Measurements from ENCODE around the gene CLEC17A.
"Not testable (repeated sequence)": the region's sequence is repeated elsewhere in the genome, so short reads cannot be mapped to it uniquely, and the experiment has no call there.

The CLEC17A gene

DNA sequence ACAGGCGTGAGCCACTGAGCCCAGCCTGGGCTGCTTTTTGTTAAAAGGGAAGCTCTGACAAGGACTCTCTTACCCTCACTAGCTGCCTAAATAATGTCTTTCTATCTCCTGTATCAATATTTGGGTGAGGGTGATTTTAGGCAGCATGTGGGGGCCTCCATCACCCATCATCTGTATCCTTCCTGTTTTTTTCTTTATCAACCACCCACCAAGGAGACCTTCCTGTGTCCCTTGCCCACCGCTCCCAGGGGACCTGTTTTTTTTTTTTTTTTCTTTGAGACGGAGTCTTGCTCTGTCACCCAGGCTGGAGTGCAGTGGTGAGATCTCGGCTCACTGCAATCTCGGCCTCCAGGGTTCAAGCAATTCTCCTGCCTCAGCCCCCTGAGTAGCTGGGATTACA lies 5.6 kb upstream of the CLEC17A start:
- DNase-seq (ENCODE audit: extremely low read depth in 1 of 2, low read depth in 1 of 2): no peak

DNA sequence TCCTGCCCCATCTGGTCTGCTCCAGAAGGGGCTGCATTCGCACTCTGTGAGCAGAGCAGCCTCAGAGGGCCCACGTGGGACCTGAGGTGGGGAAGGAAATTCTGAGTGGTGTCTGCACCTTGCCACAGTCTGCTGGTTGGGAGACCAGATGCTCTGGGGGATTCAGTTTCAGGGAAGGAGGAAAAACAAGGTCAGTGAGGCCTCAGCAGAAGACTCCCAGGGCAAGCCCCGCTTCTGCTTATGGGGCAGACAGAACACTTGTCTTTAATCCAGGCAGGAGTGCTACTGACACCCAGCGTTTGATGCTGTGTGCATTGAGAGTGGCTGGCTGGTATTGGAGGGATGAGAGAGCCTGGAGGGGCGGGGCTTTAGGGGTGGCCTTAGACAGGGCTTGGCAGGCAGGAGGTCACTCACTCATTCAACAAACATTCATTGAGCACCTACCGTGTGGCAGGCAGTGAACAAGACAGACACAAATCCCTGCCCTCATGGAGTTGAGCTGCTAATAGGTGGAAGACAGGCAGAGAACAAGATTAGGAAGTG lies 4.9 kb upstream of the CLEC17A start:
- no peak for DNase-seq (ENCODE audit: extremely low read depth in 1 of 2, low read depth in 1 of 2)

DNA sequence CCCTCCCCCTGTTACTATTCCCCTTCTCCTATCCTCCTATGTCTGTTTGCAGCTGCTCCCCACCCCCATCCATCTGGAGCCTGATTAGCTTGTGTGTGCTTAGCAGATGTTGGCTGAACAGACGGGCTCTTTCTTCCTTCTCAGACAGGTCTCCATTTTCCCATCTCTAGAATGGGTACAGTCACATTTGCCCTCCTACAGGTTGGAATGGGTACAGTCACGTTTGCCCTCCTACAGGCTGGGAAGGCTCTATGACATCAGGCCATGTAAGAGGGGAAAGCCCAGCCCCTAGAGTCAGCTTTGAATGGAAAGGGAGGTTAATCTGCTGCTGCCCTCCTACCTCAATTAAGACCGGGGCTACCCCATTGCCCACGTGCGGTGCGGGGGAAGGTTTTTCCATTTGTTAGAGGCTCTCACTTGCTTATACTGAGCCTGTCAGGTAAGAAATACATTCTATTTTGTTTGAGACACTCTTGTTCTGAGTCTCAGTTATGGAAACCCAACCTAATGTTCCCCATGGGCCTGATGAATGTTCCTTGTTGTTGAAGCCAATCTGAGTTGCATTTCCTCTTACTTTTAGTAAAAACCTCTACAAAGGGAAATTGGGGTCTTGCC lies 2.2 kb upstream of the CLEC17A start:
- no peak for DNase-seq (ENCODE audit: extremely low read depth in 1 of 2, low read depth in 1 of 2)

DNA sequence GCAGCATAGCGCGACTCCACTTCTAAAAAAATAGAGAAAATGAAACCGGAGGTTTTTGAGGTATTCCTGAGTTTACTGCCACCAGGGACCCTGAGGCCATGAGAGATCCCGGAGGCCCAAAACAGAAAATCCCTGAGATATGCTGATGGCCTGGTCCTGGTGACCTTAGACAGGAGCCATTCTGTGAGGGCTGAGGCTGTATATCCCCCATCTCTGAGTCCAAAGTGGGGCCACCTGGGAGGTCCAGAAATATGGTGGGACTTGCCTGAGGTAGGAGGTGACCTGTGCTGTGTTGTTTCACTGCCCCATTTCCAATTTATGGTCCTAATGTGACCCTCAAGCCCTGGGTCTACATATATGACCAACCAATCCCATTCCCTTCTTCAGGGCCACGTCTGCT lies 1.5 kb downstream of the CLEC17A start:
- not testable (repeated sequence) for DNase-seq (ENCODE audit: extremely low read depth in 1 of 2, low read depth in 1 of 2)

DNA sequence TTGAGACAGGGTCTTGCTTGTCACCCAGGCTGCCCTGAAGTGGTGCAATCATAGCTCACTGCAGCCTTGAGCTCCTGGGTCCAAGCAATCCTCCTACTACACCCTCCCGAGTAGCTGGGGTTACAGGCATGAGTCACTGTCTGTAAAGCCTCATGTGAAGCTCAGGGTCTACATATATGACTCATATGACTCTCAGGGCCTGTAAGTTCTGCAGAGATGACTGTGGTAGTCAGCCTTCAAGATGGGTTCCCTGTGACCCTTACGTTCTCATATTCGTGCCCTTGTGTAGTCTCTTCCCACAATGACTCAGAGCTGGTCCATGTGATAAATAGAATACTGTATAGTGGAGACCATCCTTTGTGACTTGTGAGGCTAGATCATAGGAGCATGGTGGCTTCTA lies 2.3 kb downstream of the CLEC17A start:
- not testable (repeated sequence) for DNase-seq (ENCODE audit: extremely low read depth in 1 of 2, low read depth in 1 of 2)

DNA sequence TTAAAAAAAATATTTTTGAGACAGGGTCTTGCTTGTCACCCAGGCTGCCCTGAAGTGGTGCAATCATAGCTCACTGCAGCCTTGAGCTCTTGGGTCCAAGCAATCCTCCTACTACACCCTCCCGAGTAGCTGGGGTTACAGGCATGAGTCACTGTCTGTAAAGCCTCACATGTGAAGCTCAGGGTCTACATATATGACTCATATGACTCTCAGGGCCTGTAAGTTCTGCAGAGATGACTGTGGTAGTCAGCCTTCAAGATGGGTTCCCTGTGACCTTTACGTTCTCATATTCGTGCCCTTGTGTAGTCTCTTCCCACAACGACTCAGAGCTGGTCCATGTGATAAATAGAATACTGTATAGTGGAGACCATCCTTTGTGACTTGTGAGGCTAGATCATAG lies 6.5 kb downstream of the CLEC17A start:
- DNase-seq (ENCODE audit: extremely low read depth in 1 of 2, low read depth in 1 of 2): not testable (repeated sequence)

DNA sequence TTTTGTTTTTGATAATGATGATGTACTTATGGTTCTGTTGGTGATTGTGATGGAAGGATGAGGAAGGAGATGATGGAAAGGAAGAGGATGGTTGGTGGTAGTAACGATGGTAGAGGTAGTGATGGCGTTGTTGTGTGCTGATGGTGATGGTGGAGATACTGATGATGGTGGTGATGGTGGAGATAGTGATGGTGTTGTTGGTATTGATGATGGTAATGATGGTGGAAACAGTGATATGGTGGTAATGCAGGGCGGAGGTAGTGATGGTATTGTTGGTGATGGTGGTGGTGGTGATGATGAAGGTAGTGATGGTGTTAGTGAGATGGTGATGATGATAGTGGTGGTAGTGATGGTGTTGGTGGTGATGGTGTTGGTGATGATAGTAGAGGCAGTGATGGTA lies 12.7 kb downstream of the CLEC17A start:
- DNase-seq (ENCODE audit: extremely low read depth in 1 of 2, low read depth in 1 of 2): no peak

DNA sequence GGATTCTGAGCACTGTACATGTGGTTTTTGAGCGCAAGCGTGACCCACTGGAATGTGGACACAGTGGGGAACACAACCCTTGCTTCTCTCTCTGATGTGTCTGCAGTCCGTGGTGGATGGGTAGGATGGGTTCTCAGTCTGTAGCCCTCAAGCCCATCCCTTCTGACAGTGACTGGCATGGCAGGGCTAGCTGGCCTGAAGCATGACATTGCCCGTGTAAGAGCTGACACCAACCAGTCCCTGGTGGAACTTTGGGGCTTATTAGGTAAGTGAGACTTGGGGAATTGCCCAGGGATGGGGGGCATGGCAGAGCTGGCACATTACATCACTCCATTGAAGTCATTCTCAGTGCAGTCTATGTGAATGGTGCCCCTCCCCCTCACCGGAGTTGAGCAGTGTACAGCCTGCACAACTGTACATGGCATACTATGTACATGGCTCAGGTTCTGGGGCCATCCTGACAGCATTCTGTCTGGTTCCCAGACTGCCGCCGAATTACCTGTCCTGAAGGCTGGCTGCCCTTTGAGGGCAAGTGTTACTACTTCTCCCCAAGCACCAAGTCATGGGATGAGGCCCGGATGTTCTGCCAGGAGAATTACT lies 16.8 kb downstream of the CLEC17A start:
- DNase-seq (ENCODE audit: extremely low read depth in 1 of 2, low read depth in 1 of 2): no peak

DNA sequence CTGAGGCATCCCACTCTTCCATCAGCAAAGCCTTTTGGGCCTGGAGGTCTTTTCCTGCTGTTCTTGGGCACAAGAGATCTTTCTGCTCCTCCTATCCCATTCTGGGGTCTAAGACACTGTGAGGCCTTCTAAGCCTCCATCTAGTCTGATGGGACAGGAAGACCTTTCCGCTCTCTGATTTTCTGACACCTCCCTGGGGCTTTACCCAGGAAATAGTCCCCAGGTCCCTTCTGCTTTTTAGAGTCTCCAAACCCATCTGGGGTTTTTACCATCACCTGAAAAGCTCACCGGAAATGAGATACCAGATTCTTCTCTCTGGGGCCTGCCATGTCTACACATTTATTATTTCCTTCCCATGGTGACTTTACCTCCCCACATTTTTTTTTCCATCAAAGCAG lies 21.1 kb downstream of the CLEC17A start:
- no peak for DNase-seq (ENCODE audit: extremely low read depth in 1 of 2, low read depth in 1 of 2)

DNA sequence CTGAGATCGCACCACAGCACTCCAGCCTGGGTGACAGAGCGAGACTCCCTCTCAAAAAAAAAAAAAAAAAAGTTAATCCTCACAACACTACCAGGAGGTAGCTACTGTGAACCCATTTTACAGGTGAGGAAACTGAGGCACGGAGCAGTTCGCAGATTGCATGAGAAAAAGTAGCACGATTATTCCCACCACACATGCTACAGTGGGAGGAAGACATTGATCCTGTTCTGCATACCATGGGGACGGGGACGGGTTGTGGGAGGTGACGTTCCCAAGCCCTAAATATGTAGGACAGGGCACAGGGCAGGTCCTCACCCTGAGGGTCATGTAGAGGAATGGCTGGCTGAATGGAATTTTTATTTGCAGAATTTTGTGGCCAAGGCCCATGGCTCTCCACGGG lies 23.7 kb downstream of the CLEC17A start:
- DNase-seq (ENCODE audit: extremely low read depth in 1 of 2, low read depth in 1 of 2): no peak

DNA sequence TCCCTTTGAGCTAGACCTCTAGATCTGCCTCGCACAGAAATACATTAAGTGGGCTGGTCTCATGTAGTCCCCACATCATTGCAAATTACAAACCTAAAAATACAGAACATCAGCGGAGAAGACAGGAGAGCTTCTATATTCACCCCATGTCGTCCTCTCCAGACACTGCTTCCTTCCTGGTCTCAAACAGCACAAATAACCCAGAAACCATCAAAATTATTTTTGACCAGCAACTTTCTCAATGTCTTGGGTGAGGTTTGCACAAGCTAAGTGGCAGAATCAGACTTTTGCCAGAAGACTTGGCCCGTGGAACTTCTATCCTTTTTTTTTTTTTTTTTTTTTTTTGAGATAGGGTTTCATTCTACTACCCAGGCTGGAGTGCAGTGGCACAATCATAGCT lies 28.2 kb downstream of the CLEC17A start:
- no peak for DNase-seq (ENCODE audit: extremely low read depth in 1 of 2, low read depth in 1 of 2)

DNA sequence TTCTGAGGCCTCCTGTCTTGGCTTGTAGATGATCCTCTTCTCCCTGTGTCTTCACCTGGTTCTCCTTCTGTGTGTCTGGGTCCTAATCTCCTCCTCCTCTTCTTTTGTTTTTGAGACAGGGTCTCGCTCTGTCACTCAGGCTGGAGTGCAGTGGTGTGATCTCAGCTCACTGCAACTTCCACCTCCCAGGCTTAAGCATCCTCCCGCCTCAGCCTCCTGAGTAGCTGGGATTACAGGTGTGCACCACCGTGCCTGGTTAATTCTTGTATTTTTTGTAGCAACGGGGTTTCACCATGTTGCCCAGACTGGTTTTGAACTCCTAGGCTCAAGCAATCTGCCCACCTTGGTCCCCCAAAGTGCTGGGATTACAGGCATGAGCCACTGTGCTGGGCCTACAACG lies 29.4 kb downstream of the CLEC17A start:
- DNase-seq (ENCODE audit: extremely low read depth in 1 of 2, low read depth in 1 of 2): not testable (repeated sequence)

DNA sequence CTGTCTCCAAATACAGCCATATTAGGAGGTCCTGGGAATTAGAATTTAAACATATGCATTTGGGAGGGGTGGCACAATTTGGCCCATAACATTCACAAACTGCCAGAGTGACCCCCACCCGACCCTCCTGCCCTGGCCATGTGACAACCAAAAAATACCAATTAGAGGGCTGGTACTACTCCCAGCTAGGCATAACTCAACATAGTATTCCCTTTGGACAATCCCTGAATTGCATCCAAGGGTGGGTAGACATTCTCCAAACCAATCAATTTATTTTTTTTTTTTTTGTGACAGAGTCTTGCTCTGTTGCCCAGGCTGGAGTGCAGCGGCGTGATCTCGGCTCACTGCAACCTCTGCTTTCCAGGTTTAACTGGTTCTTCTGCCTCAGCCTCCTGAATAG lies 29.8 kb downstream of the CLEC17A start:
- DNase-seq (ENCODE audit: extremely low read depth in 1 of 2, low read depth in 1 of 2): no peak

DNA sequence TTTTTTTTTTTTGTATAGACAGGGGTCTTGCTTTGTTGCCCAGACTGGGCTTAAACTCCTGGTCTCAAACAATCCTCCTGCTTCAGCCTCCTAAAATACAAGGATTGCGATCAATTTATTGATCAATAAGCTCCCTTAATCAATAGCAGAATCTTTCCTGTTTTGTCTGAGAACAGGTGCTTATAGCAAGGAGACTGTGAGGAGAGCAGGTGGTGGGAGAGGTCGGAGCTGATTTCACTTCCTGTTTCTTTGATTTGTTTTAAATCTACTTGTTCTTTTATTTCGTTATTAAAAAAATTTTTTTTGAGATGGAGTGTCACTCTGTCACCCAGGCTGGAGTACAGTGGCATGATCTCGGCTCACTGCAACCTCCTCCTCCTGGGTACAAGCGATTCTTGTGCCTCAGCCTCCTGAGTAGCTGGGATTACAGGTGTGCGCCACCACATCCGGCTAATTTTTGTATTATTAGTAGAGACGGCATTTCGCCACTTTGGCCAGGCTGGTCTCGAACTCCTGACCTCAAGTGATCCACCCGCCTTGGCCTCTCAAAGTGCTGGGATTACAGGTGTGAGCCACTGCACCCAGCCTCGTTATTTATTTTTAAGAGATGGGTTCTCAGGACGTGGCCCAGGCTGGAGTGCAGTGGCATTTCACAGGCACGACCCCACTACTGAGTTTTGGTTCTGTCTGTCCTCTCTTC lies 30.7 kb downstream of the CLEC17A start:
- DNase-seq (ENCODE audit: extremely low read depth in 1 of 2, low read depth in 1 of 2): not testable (repeated sequence)

DNA sequence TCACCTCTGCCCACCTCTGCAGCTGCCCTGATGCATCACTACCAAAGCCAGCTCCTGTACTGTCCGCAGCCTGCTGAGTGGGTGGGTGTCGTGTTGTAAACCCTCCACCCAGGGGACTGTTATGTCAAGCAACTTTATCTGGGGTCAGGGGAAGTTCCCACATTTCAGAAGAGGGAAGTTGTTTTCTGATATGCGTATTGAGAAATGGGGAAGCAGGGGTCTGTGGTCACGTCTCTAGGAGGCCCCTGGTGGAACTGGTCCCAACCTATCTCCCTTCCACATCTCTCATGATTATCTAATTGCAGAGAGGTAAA lies 31.2 kb downstream of the CLEC17A start:
- DNase-seq (ENCODE audit: extremely low read depth in 1 of 2, low read depth in 1 of 2): no peak

DNA sequence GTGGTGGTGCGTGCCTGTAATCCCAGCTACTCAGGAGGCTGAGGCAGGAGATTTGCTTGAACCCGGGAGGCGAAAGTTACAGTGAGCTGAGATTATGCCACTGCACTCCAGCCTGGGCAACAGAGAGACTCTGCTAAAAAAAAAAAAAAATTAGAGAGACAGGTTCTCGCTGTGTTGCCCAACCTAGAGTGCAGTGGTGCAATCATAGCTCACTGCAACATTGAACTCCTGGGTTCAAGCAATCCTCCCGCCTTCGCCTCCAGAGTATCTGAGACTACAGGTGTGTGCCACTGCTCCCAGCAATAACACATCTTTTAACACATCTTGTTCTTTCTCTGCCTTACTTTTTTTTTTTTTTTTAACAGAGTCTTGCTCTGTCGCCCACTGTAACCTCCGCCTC lies 32.7 kb downstream of the CLEC17A start:
- DNase-seq (ENCODE audit: extremely low read depth in 1 of 2, low read depth in 1 of 2): no peak

DNA sequence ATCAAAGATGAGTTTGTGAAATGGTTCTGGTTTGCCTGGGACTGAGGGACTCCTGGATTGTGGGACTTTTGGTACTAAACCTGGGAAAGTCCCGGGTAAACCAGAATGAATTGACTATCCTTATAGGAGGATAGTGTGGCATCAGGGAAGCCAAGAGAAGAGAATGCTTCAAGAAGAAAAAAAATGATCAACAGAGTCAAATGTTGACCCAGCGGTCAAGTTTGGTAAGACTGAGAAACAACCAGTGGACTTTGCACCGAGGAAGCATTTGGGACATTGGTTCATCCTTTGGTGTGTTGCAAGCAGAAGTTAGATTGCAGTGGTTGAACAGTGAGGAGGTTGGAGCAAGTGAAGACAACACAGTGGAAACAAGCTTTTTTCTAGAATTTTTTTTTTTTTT lies 33.5 kb downstream of the CLEC17A start:
- DNase-seq (ENCODE audit: extremely low read depth in 1 of 2, low read depth in 1 of 2): no peak

DNA sequence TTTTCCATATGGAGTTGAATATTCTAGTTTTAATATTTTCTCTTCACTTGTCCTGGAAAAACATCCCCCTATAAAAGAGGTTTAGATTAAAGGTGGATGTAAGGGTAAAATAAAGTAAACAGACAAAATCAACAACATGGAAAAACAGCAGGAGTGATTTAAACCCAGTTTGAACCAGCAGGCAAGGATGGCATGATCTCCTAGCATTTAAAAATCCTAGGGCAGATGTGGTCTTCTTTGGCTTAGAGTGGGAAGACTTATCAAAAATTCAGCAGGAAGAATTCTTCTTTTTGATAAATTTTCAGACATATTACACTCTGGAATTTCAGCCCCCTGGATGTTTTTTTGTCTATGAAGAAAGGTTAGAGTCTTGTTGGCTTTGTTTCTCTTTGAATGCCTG lies 36.5 kb downstream of the CLEC17A start:
- DNase-seq (ENCODE audit: extremely low read depth in 1 of 2, low read depth in 1 of 2): no peak

DNA sequence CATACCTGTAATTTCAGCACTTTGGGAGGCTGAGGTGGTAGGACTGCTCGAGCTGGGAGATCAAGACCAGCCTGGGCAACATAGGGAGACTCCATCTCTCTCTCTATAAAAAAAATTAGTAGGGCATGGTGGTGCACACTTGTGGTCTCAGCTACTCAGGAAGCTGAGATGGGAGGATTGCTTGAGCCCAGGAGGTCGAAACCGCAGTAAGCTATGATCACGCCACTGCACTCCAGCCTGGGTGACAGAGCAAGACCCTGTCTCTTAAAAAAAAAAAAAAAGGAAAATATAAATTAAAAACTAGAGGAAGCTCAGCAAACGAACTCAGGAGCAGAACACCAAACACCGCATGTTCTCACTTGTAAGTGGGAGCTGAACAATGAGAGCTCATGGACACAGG lies 41.6 kb downstream of the CLEC17A start:
- DNase-seq (ENCODE audit: extremely low read depth in 1 of 2, low read depth in 1 of 2): not testable (repeated sequence)

DNA sequence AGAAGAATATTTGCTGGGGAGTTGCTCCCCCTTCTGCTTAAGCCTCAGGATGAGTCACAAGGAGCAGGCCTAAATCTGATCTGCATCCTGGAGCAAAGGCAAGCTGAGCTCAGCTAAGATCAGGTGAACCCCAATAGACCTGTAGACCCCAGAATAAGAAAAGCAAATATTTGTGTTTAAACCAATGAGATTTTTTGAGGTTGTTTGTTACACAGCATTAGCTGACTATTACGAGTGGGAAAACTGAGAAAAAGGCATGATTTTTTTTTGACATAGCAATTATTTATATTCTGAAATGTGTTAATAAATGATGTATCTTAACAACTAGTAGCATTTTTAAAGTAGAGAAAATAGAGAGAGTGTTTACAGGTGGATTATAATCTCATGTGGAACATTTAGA lies 46.7 kb downstream of the CLEC17A start:
- no peak for DNase-seq (ENCODE audit: extremely low read depth in 1 of 2, low read depth in 1 of 2)

DNA sequence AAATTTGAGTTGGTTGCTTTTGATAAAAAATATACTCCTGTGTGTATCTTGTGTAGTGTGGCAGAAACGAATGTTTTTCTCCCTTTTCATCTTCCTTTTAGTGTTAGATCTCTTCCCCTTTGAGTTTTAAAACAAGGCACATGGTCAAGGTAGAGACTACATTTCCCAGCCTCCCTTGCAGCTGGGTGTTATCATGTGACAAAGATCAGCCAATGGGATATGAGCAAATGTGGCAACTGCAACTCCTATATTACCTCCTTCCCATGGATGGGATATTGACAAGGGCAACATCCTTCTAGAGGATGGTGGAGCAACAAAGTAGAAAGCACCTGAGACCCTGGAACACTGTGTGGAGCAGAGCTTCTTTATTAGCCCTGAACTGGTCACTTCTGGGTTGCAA lies 49.4 kb downstream of the CLEC17A start:
- DNase-seq (ENCODE audit: extremely low read depth in 1 of 2, low read depth in 1 of 2): no peak

DNA sequence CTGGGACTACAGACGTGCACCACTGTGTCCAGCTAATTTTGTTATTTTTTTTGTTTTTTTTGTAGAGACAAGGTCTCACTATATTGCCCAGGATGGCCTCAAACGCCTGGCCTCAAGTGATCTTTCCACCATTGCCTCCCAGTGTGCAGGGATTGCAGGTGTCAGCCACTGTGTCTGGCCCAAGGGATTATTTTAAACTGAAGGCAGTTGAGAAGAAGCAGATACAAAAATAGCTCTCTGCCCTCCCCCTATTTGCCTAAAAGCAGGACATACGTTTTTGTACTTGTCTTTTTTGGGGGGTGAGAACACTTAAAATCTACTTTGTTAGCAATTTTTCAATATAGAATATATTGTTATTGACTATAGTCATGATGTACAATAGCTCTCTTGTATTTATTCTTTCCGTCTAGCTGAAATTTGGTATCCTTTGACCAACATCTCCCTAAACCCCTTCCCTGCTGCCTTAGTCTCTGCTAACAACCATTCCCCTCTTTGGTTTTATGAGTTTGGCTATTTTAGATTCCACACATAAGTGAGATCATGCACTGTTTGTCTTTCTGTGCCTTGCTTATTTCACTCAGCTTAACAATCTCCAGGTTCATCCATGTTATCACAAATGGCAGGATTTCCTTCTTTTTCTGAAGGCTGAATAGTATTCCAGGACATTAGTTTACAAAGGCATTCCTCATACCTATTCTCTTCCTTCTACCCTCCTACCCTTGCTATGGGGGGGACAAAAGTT lies 56.8 kb downstream of the CLEC17A start:
- no peak for DNase-seq (ENCODE audit: extremely low read depth in 1 of 2, low read depth in 1 of 2)
